Ovary (tissue), 3 donors: Measurements from ENCODE around the gene GLI1.

Experiments
- EP300 ChIP-seq: sonication (generic); formaldehyde crosslinking; IDR thresholded peaks from one replicate; pipeline ENCODE4 v1.6.1; 2017; ENCODE audit warnings: antibody characterized with exemption
- POLR2A ChIP-seq: fragments of 450-650 bp; IDR thresholded peaks from one replicate; pipeline ENCODE4 v1.6.1; 2017; ENCODE audit warnings: antibody characterized with exemption, mild to moderate bottlenecking, moderate library complexity
- TF ChIP-seq, protein P1 (sequence below), 3 donors: fragments of 450-650 bp in 2 of 3; fragments of 200-600 bp in 1 of 3; IDR thresholded peaks; one replicate each; pipeline versions ENCODE4 v1.5.1 to v1.8.0; 2016 to 2022; ENCODE audit warnings: antibody characterized with exemption in 3 of 3, mild to moderate bottlenecking in 1 of 3
- donor health status: DM: no; HTN: no; CAD: no.

DNA sequence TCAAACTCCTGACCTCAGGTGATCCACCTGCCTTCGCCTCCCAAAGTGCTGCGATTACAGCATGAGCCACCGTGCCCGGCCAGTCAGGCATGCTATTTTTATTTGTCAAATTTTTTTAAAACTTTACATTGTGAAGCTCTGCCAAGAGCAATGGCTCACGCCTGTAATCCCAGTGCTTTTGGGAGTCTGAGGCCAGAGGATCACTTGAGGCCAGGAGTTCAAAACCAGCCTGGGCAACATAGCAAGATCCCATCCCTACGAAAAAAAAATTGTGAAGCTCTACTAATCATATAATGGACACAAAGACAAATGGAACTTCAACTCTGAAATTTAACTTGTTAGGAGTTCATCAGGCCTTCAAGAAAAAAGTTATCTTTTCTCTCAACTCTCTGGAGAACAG, 30.6 kb upstream of the GLI1 start:
- TF ChIP-seq, protein P1, sequence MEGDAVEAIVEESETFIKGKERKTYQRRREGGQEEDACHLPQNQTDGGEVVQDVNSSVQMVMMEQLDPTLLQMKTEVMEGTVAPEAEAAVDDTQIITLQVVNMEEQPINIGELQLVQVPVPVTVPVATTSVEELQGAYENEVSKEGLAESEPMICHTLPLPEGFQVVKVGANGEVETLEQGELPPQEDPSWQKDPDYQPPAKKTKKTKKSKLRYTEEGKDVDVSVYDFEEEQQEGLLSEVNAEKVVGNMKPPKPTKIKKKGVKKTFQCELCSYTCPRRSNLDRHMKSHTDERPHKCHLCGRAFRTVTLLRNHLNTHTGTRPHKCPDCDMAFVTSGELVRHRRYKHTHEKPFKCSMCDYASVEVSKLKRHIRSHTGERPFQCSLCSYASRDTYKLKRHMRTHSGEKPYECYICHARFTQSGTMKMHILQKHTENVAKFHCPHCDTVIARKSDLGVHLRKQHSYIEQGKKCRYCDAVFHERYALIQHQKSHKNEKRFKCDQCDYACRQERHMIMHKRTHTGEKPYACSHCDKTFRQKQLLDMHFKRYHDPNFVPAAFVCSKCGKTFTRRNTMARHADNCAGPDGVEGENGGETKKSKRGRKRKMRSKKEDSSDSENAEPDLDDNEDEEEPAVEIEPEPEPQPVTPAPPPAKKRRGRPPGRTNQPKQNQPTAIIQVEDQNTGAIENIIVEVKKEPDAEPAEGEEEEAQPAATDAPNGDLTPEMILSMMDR (IDR thresholded peaks at IDR 0.05): no peak
- TF ChIP-seq POLR2A (no peak), EP300 (no peak)
